A549 (cell line): ENCODE data around the gene SIAH2. TPM values are rescaled to one million over a fixed set of nuclear protein-coding genes. Genes with fewer than 3 reads are reported as not detected.

ENCODE experiments used
- ATAC-seq, 2 experiments: fragments of 200-7000 bp in 1 of 2; fragments of >200 bp in 1 of 2; cut with Nextera tagmentation in 1 of 2; cut with Tn5 transposase in 1 of 2; 3 replicates each; pipeline versions ENCODE4 v1.8.0 to v1.9.1; 2018 to 2020; ENCODE audit warnings: mild to moderate bottlenecking in 1 of 2, moderate library complexity in 1 of 2
- CTCF ChIA-PET: fragments of 300-600 bp; sonication (Branson Sonifier 250); formaldehyde crosslinking; extraction: SDS; loops from one replicate; lab custom pipeline; 2021; ENCODE audit warnings: antibody characterized with exemption, inconsistent platforms; lab: Yijun Ruan, JAX
- POLR2A ChIA-PET: fragments of 350-600 bp; formaldehyde crosslinking; extraction: SDS; loops from one replicate; lab custom pipeline; 2021; ENCODE audit warnings: antibody characterized with exemption, inconsistent platforms; lab: Yijun Ruan, JAX
- DNase-seq, 2 experiments: peaks; one replicate each; pipeline versions ENCODE4 v3.0.0 to v3.0.0-alpha.2; 2011 to 2016; ENCODE audit warnings: low read depth in 1 of 2, low spot score in 1 of 2
- FAIRE-seq: peaks from 2 replicates; lab custom pipeline; 2011; peaks lifted over from hg19 to GRCh38; lab: Jason Lieb, UNC
- H3K27ac ChIP-seq, 2 experiments: fragments of >200 bp; sonication (Bioruptor Twin); formaldehyde crosslinking; 3 replicates each; pipeline ENCODE4 v1.5.1; 2016 to 2017
- H3K4me1 ChIP-seq: fragments of >200 bp; sonication (Bioruptor Twin); formaldehyde crosslinking; 3 replicates; pipeline ENCODE4 v1.6.1; 2016
- H3K4me2 ChIP-seq: fragments of >200 bp; sonication (Bioruptor Twin); formaldehyde crosslinking; 3 replicates; pipeline ENCODE4 v1.6.1; 2016
- H3K4me3 ChIP-seq: fragments of >200 bp; sonication (Bioruptor Twin); formaldehyde crosslinking; 3 replicates; pipeline ENCODE4 v1.5.1; 2016
- H3K9me3 ChIP-seq: fragments of >200 bp; sonication (Bioruptor Twin); formaldehyde crosslinking; 3 replicates; pipeline ENCODE4 v1.6.1; 2016
- ATOH8 ChIP-seq: fragments of 250-450 bp; sonication (Bioruptor Pico); IDR thresholded peaks from 2 replicates; pipeline ENCODE4 v1.5.0; 2020; ENCODE audit warnings: low read depth, mild to moderate bottlenecking, moderate library complexity
- CEBPB ChIP-seq, 2 experiments: fragments of >200 bp in 1 of 2; sonication (Bioruptor Twin) in 1 of 2; formaldehyde crosslinking in 1 of 2; IDR thresholded peaks; 2 replicates each; pipeline ENCODE4 v1.6.1; 2012 to 2016
- CHD4 ChIP-seq: fragments of 200-600 bp; sonication (generic); IDR thresholded peaks from 2 replicates; pipeline ENCODE4 v1.6.1; 2016; ENCODE audit warnings: antibody characterized with exemption, mild to moderate bottlenecking, borderline replicate concordance
- EP300 ChIP-seq, 2 experiments: fragments of >200 bp; sonication (Bioruptor Twin); formaldehyde crosslinking; IDR thresholded peaks; 2 replicates in 1 of 2; 3 replicates in 1 of 2; pipeline ENCODE4 v1.6.1; 2016 to 2017
- HDAC2 ChIP-seq: fragments of 200-600 bp; sonication (generic); IDR thresholded peaks from 2 replicates; pipeline ENCODE4 v1.6.1; 2016
- HES2 ChIP-seq: fragments of >200 bp; sonication (Bioruptor Twin); formaldehyde crosslinking; IDR thresholded peaks from 2 replicates; pipeline ENCODE4 v1.6.1; 2016
- HEYL ChIP-seq: fragments of 250-450 bp; sonication (Bioruptor Pico); IDR thresholded peaks from 2 replicates; pipeline ENCODE4 v1.8.0; 2021; ENCODE audit warnings: mild to moderate bottlenecking, moderate library complexity
- JUN ChIP-seq, 2 experiments: fragments of >200 bp; sonication (Bioruptor Twin); formaldehyde crosslinking; IDR thresholded peaks; 2 replicates in 1 of 2; 3 replicates in 1 of 2; pipeline ENCODE4 v1.6.1; 2016 to 2017
- JUNB ChIP-seq: fragments of >200 bp; sonication (Bioruptor Twin); formaldehyde crosslinking; IDR thresholded peaks from 2 replicates; pipeline ENCODE4 v1.6.1; 2016
- MAFK ChIP-seq: fragments of 450-650 bp; IDR thresholded peaks from 2 replicates; pipeline ENCODE4 v1.6.1; 2014; ENCODE audit not compliant: partially characterized antibody
- MYC ChIP-seq: IDR thresholded peaks from 2 replicates; pipeline ENCODE4 v1.6.1; 2012; ENCODE audit warnings: mild to moderate bottlenecking, inconsistent platforms, low read length, improper control_type of control experiment, borderline replicate concordance
- NFE2L2 ChIP-seq: fragments of 150-350 bp; conservative IDR thresholded peaks from 2 replicates; pipeline ENCODE4 v1.6.1; 2014; ENCODE audit warnings: low read length
- NR3C1 ChIP-seq: fragments of >200 bp; sonication (Bioruptor Twin); formaldehyde crosslinking; IDR thresholded peaks from 3 replicates; pipeline ENCODE4 v1.6.1; 2017
- POLR2A ChIP-seq: IDR thresholded peaks from 2 replicates; pipeline ENCODE4 v1.6.1; 2012; ENCODE audit warnings: mild to moderate bottlenecking, low read length
- TFCP2L1 ChIP-seq: fragments of 250-450 bp; sonication (Bioruptor Pico); IDR thresholded peaks from 2 replicates; pipeline ENCODE4 v1.5.0; 2021; ENCODE audit warnings: mild to moderate bottlenecking
- TP53 ChIP-seq: fragments of 250-450 bp; sonication (Bioruptor Pico); IDR thresholded peaks from 2 replicates; pipeline ENCODE4 v1.5.0; 2021; ENCODE audit warnings: mild to moderate bottlenecking, moderate library complexity
- ZFP36 ChIP-seq: fragments of 450-650 bp; IDR thresholded peaks from 2 replicates; pipeline ENCODE4 v1.6.1; 2014; ENCODE audit warnings: borderline replicate concordance; ENCODE audit not compliant: partially characterized antibody
- WGBS: methylation state at CpG from one replicate; pipeline ENCODE4 v1.1.6; 2017; ENCODE audit errors: missing lambda C conversion rate; 5-methylcytosine and 5-hydroxymethylcytosine counted together
- polyA plus RNA-seq, 4 experiments: library from polyadenylated mRNA; depleted of rRNA in 3 of 4; stranded (reverse); fragments of >200 nt; fragmentation: RNase III in 1 of 4; extraction: RNeasy Plus Mini Kit Qiagen cat#74134 plus additional on column Dnase treatment in 1 of 4; gene quantifications; 2 replicates in 3 of 4; 3 replicates in 1 of 4; pipeline ENCODE4 v1.2.3, GENCODE V29; 2011 to 2017
- TF ChIP-seq, protein P1 (sequence below): IDR thresholded peaks from 2 replicates; pipeline ENCODE4 v1.6.1; 2012; ENCODE audit warnings: low read depth, borderline replicate concordance
- TF ChIP-seq, protein P2 (sequence below): IDR thresholded peaks from 2 replicates; pipeline ENCODE4 v1.6.1; 2012

The SIAH2 gene
- polyA plus RNA-seq, 2 of the 4 experiments (the other 2 are of a cell fraction) = 11.4 to 24.8 TPM

GRCh38 chr3:150765949-150766720, 3.2 kb upstream of the SIAH2 start:
- TF ChIP-seq MAFK (peak; percentile 7), HDAC2 (no peak)
- no peak overlapping the region for H3K27ac ChIP-seq
- H3K9me3 ChIP-seq = no peaks in the 10 kb centered on the region
- peaks cover 8% of the 10 kb centered on the region for H3K4me1 ChIP-seq
- 89% methylated on average over 8 of the region's 8 CpGs for WGBS
- FAIRE-seq (no peak), DNase-seq (no peak), ATAC-seq (no peak)
- ChIA-PET POLR2A (no interaction called here), CTCF (interaction anchor here (0.6 to 7.2 kb wide), 4 partner anchors 11 to 163 kb away, joined by 3 to 69 read pairs (median 14); partner anchors contain the start of gene SELENOT)
- H3K4me2 ChIP-seq = no peak overlapping the region
- H3K4me3 ChIP-seq = no peak overlapping the region

GRCh38 chr3:150764967-150765366, 2.0 kb upstream of the SIAH2 start:
- FAIRE-seq = no peak
- DNase-seq = no peak
- peaks cover 20% of the 10 kb centered on the region for H3K4me1 ChIP-seq
- 93% methylated on average over 2 of the region's 2 CpGs for WGBS
- H3K27ac ChIP-seq = no peak overlapping the region
- no peak overlapping the region for H3K4me3 ChIP-seq
- H3K4me2 ChIP-seq = peak overlapping the region; percentile 76; the same call in 2 of the 3 replicates
- TF ChIP-seq TFCP2L1 (CRISPR knock-in tag) = no peak
- TF ChIP-seq TP53 = no peak
- no peak for TF ChIP-seq JUN (IDR thresholded peaks at IDR 0.05)
- TF ChIP-seq ATOH8 (CRISPR knock-in tag) = no peak
- TF ChIP-seq, protein P1, sequence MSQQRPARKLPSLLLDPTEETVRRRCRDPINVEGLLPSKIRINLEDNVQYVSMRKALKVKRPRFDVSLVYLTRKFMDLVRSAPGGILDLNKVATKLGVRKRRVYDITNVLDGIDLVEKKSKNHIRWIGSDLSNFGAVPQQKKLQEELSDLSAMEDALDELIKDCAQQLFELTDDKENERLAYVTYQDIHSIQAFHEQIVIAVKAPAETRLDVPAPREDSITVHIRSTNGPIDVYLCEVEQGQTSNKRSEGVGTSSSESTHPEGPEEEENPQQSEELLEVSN = no peak
- no peak for TF ChIP-seq CHD4
- no peak for TF ChIP-seq ZFP36
- TF ChIP-seq POLR2A = no peak
- TF ChIP-seq NR3C1 = no peak
- no peak for TF ChIP-seq HES2
- TF ChIP-seq, protein P2, sequence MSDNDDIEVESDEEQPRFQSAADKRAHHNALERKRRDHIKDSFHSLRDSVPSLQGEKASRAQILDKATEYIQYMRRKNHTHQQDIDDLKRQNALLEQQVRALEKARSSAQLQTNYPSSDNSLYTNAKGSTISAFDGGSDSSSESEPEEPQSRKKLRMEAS = no peak
- no peak for TF ChIP-seq CEBPB (IDR thresholded peaks at IDR 0.05)
- TF ChIP-seq, all 56 proteins: peak for 0
- H3K9me3 ChIP-seq = no peaks in the 10 kb centered on the region
- ChIA-PET POLR2A (no interaction called here), CTCF (interaction anchor here (0.9 to 7.2 kb wide), 9 partner anchors 12 to 427 kb away, joined by 3 to 69 read pairs (median 6); no protein-coding TSS in a partner anchor)
- no peak for ATAC-seq

DNA sequence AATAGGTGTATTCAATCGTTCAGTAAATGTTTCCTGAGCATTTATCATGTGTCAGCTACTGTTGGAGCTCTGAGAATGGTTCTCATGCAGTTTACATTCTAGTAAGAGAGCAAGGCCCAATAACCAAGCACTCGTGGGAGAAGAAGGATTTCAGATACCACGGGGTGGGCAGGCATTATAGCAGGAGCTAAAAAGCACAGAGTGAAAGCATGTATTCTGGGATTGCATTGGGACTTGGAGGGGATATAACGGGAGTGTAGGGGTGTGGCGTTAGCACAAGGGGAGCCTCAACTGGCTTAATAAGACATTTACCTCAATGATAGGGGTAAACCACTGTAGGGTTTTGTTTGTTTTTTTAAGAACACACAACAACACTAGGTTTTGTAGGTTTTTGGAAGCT, 1.6 kb upstream of the SIAH2 start:
- Histone ChIP-seq H3K4me3 (peak overlapping the region; percentile 96; the same call in 2 of the 3 replicates), H3K4me2 (peak overlapping the region; percentile 76), H3K9me3 (no peaks in the 10 kb centered on the region), H3K27ac (peak overlapping the region; percentile 95 to 97; a peak in 5 of 6 replicates), H3K4me1 (peaks cover 24% of the 10 kb centered on the region)
- 63% methylated on average over 5 of the region's 5 CpGs for WGBS
- ChIA-PET CTCF (interaction anchor here (0.5 to 7.2 kb wide), 13 partner anchors 11 to 427 kb away, joined by 3 to 69 read pairs (median 5); no protein-coding TSS in a partner anchor), POLR2A (interaction anchor here (1.0 to 3.5 kb wide), 4 partner anchors 9 to 356 kb away, joined by 3 to 43 read pairs (median 18); partner anchors contain the start of genes ERICH6 and TSC22D2)
- no peak for FAIRE-seq
- no peak for ATAC-seq
- DNase-seq = no peak
- TF ChIP-seq JUNB (no peak), HEYL (CRISPR knock-in tag) (no peak), MYC (no peak), NFE2L2 (no peak), EP300 (IDR thresholded peaks at IDR 0.05) (no peak)
- TF ChIP-seq, all 56 proteins: peak for 0
